Liver (tissue), 6 donors: Measurements from ENCODE around the gene PRPF6. TPM values are rescaled to one million over a fixed set of nuclear protein-coding genes. Genes with fewer than 3 reads are reported as not detected.

Experiments used
- TAF1 ChIP-seq: conservative IDR thresholded peaks from 2 replicates; pipeline ENCODE4 v1.6.1; 2016; ENCODE audit warnings: antibody characterized with exemption, mild to moderate bottlenecking
- polyA plus RNA-seq, 2 donors: library from polyadenylated mRNA; stranded (reverse) in 1 of 2; unstranded in 1 of 2; fragments of 200-250 nt in 1 of 2; fragments of >200 nt in 1 of 2; fragmentation: Nextera tagmentation in 1 of 2; extraction: Ambion mirVana in 1 of 2; gene quantifications; one replicate each; pipeline versions ENCODE4 v1.2.1 to v1.2.3, GENCODE V29; 2013 to 2015
- small RNA-seq: library from RNA; depleted of rRNA; stranded (forward); fragments of <200 nt; gene quantifications from one replicate; pipeline ENCODE3, GENCODE V24; 2014
- total RNA-seq, 2 donors: library from RNA; depleted of rRNA; stranded (reverse); fragments of >200 nt; gene quantifications; one replicate each; pipeline ENCODE4 v1.2.3, GENCODE V29; 2014
- TF ChIP-seq, protein P1 (sequence below): IDR thresholded peaks from 2 replicates; pipeline ENCODE4 v1.6.1; 2016; ENCODE audit warnings: antibody characterized with exemption
- donor health status: healthy.
- donor health status: healthy.
- donor health status: healthy.

The PRPF6 gene
- total and polyA plus RNA-seq, 4 donors: 16.3 to 24.9 (median 23.1) TPM

DNA sequence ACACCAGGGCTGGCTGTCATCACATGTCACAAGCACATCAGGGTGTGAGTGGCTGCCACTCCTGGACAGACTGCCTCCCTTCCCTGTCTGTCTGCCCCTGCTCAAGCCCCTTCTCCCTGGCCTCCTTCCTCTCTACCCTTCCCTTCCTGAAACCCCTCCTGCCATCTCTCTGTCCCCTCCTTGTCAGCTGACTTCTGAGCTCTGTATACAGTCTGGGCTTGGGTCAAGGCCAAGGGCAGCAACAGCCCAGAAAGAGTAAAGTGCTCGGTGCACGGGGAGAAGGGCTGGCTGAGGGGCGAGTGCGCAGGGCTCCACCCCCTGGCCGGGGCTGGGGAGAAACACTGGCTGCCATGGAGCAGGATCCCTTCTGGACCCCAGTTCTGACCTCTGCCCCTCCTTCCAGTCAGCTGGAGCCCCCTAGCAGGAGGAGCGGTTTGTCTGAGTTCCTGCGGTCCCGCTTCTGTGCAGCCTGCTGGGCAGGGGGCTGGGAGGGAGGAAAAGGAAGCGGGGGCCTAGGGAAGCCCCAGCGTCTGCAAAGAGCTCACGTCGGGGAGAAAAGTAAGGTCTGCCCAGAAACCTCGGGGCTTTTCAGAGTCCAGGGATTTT, 101.3 kb downstream of the PRPF6 start (continued):
- TF ChIP-seq, protein P1, sequence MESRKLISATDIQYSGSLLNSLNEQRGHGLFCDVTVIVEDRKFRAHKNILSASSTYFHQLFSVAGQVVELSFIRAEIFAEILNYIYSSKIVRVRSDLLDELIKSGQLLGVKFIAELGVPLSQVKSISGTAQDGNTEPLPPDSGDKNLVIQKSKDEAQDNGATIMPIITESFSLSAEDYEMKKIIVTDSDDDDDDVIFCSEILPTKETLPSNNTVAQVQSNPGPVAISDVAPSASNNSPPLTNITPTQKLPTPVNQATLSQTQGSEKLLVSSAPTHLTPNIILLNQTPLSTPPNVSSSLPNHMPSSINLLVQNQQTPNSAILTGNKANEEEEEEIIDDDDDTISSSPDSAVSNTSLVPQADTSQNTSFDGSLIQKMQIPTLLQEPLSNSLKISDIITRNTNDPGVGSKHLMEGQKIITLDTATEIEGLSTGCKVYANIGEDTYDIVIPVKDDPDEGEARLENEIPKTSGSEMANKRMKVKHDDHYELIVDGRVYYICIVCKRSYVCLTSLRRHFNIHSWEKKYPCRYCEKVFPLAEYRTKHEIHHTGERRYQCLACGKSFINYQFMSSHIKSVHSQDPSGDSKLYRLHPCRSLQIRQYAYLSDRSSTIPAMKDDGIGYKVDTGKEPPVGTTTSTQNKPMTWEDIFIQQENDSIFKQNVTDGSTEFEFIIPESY: no peak
- no peak for TF ChIP-seq TAF1

Small RNA genes lying within 50 kb of the gene (small RNA-seq; reads per million reads assigned to genes)
- gene AL355803.1: not detected
- gene MIR647: not detected
- not detected for gene MIR6813

Other genes with a start within 250 kb of the PRPF6 start
- gene LIME1, start 244.5 kb upstream of the PRPF6 start, total RNA-seq: 10 to 100 TPM; 21.2 to 50.4 TPM
- gene LIME1, start 244.5 kb upstream of the PRPF6 start, polyA plus RNA-seq: 10 to 100 TPM; 52.8 to 69.0 TPM
- gene SLC2A4RG, start 241.4 kb upstream of the PRPF6 start, total RNA-seq: 10 to 100 TPM; 22.2 to 27.9 TPM
- gene SLC2A4RG, start 241.4 kb upstream of the PRPF6 start, polyA plus RNA-seq: 10 to 100 TPM; 31.0 to 39.7 TPM
- gene ZBTB46, start 149.9 kb upstream of the PRPF6 start, total RNA-seq: 10 to 100 TPM in 1 of 2 donors, 1 to 10 TPM in 1; 8.2 to 12.1 TPM
- 1 to 10 TPM in 1 of 2 donors, under 1 TPM in 1; 0.79 to 1.2 TPM for gene ZBTB46, start 149.9 kb upstream of the PRPF6 start, polyA plus RNA-seq
- not detected for gene ABHD16B, start 119.6 kb upstream of the PRPF6 start, total RNA-seq
- gene ABHD16B, start 119.6 kb upstream of the PRPF6 start, polyA plus RNA-seq: under 1 TPM in 1 of 2 donors, not detected in 1; 0.10 TPM
- 10 to 100 TPM; 25.3 to 31.2 TPM for gene TPD52L2, start 115.9 kb upstream of the PRPF6 start, total RNA-seq
- gene TPD52L2, start 115.9 kb upstream of the PRPF6 start, polyA plus RNA-seq: 10 to 100 TPM; 12.3 to 33.0 TPM
- gene DNAJC5, start 86.0 kb upstream of the PRPF6 start, total RNA-seq: 10 to 100 TPM; 22.4 to 28.6 TPM
- 10 to 100 TPM in 1 of 2 donors, 1 to 10 TPM in 1; 8.2 to 15.0 TPM for gene DNAJC5, start 86.0 kb upstream of the PRPF6 start, polyA plus RNA-seq
- 10 to 100 TPM; 16.4 to 20.4 TPM for gene UCKL1, start 24.7 kb upstream of the PRPF6 start, total RNA-seq
- gene UCKL1, start 24.7 kb upstream of the PRPF6 start, polyA plus RNA-seq: 10 to 100 TPM; 16.4 to 20.1 TPM
- gene ZNF512B, start 11.2 kb upstream of the PRPF6 start, total RNA-seq: 10 to 100 TPM in 1 of 2 donors, 1 to 10 TPM in 1; 9.2 to 11.8 TPM
- 10 to 100 TPM in 1 of 2 donors, 1 to 10 TPM in 1; 1.8 to 10.4 TPM for gene ZNF512B, start 11.2 kb upstream of the PRPF6 start, polyA plus RNA-seq
- gene SAMD10, start 1.5 kb upstream of the PRPF6 start, total RNA-seq: 1 to 10 TPM; 1.4 to 2.8 TPM
- gene SAMD10, start 1.5 kb upstream of the PRPF6 start, polyA plus RNA-seq: 1 to 10 TPM in 1 of 2 donors, under 1 TPM in 1; 0.74 to 3.4 TPM
- under 1 TPM; 0.14 to 0.59 TPM for gene C20orf204, start 55.0 kb downstream of the PRPF6 start, total RNA-seq
- gene C20orf204, start 55.0 kb downstream of the PRPF6 start, polyA plus RNA-seq: under 1 TPM; 0.07 to 0.10 TPM
- gene SOX18, start 68.5 kb downstream of the PRPF6 start, total RNA-seq: 1 to 10 TPM; 2.1 to 3.1 TPM
- 1 to 10 TPM; 1.1 to 5.8 TPM for gene SOX18, start 68.5 kb downstream of the PRPF6 start, polyA plus RNA-seq
- gene TCEA2, start 82.1 kb downstream of the PRPF6 start, total RNA-seq: 1 to 10 TPM; 4.6 to 6.4 TPM
- 10 to 100 TPM; 17.2 to 22.6 TPM for gene TCEA2, start 82.1 kb downstream of the PRPF6 start, polyA plus RNA-seq
- 10 to 100 TPM in 1 of 2 donors, 1 to 10 TPM in 1; 6.7 to 12.9 TPM for gene RGS19, start 98.4 kb downstream of the PRPF6 start, total RNA-seq
- gene RGS19, start 98.4 kb downstream of the PRPF6 start, polyA plus RNA-seq: 1 to 10 TPM; 4.9 to 5.9 TPM
- under 1 TPM; 0.42 to 0.79 TPM for gene OPRL1, start 99.0 kb downstream of the PRPF6 start, total RNA-seq
- under 1 TPM; 0.04 to 0.28 TPM for gene OPRL1, start 99.0 kb downstream of the PRPF6 start, polyA plus RNA-seq
- gene LKAAEAR1, start 103.3 kb downstream of the PRPF6 start, total RNA-seq: not detected
- gene LKAAEAR1, start 103.3 kb downstream of the PRPF6 start, polyA plus RNA-seq: under 1 TPM in 1 of 2 donors, not detected in 1; 0.08 TPM
- gene NPBWR2, start 126.4 kb downstream of the PRPF6 start, total RNA-seq: not detected
- gene NPBWR2, start 126.4 kb downstream of the PRPF6 start, polyA plus RNA-seq: not detected
- 1 to 10 TPM in 1 of 2 donors, under 1 TPM in 1; under 0.01 to 6.5 TPM for gene MYT1, start 183.3 kb downstream of the PRPF6 start, total RNA-seq
- under 1 TPM; 0.05 to 0.11 TPM for gene MYT1, start 183.3 kb downstream of the PRPF6 start, polyA plus RNA-seq